HUES6 (cell line): ENCODE data around the gene RPTOR.

Experiments
- H3K27ac ChIP-seq: 2 replicates; pipeline ENCODE4 v1.7.0; 2013; ENCODE audit warnings: low read depth, mild to moderate bottlenecking, low read length, inconsistent platforms
- H3K27me3 ChIP-seq: 2 replicates; pipeline ENCODE4 v1.6.1; 2013; ENCODE audit warnings: low read length; ENCODE audit not compliant: control insufficient read depth, insufficient read depth
- H3K36me3 ChIP-seq: 2 replicates; pipeline ENCODE4 v1.6.1; 2013; ENCODE audit warnings: low read length; ENCODE audit not compliant: control insufficient read depth, insufficient read depth
- H3K4me1 ChIP-seq: 2 replicates; pipeline ENCODE4 v1.6.1; 2013; ENCODE audit warnings: low read length; ENCODE audit not compliant: control insufficient read depth, insufficient read depth
- H3K4me3 ChIP-seq: 2 replicates; pipeline ENCODE4 v1.5.1; 2013; ENCODE audit warnings: low read depth, low read length
- H3K9ac ChIP-seq: one replicate; pipeline ENCODE4 v1.6.1; 2013; ENCODE audit warnings: mild to moderate bottlenecking, low read length
- H3K9me3 ChIP-seq: 2 replicates; pipeline ENCODE4 v1.6.1; 2013; ENCODE audit warnings: low read depth, low read length; ENCODE audit not compliant: control insufficient read depth, insufficient read depth

Gene RPTOR

DNA sequence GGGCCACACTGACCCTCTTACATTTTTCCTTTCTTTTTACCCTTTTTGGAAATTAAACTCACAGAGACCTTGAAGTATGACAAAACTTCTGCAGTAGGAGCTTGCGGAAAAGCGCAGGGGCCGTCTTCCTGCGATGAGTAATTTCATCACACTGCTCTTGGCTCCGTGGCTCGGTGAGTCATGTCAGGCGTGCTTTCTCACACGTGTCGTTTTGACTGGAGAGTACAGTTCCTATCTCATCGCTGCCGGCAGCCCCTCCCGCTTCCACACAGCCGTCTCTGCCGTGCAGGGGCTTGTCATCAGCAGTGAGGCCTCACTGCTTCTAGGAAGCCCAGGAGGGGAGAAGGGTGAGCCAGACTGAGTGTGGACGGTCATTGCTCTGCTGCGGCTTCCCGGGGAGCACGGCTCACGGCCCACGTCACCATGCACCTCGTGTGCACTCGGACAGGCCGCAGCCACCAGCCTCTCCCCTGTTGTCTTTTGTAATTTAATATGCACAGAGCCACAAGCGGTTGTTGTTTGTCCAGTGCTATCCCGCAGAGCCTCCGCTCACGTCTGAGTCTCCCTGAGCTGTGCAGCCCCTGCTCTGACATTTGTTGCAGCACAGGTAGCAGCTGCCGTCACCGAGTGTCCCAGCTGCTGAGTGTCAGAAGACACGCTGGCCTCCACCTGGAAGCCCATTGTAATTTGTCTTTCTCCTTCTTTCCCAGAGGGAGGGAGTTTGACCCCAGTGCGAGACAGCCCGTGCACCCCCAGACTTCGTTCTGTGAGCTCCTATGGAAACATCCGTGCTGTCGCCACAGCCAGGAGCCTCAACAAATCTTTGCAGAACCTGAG lies 347.6 kb downstream of the RPTOR start:
- no peak overlapping the region for H3K4me3 ChIP-seq
- H3K27ac ChIP-seq, result no peak overlapping the region

DNA sequence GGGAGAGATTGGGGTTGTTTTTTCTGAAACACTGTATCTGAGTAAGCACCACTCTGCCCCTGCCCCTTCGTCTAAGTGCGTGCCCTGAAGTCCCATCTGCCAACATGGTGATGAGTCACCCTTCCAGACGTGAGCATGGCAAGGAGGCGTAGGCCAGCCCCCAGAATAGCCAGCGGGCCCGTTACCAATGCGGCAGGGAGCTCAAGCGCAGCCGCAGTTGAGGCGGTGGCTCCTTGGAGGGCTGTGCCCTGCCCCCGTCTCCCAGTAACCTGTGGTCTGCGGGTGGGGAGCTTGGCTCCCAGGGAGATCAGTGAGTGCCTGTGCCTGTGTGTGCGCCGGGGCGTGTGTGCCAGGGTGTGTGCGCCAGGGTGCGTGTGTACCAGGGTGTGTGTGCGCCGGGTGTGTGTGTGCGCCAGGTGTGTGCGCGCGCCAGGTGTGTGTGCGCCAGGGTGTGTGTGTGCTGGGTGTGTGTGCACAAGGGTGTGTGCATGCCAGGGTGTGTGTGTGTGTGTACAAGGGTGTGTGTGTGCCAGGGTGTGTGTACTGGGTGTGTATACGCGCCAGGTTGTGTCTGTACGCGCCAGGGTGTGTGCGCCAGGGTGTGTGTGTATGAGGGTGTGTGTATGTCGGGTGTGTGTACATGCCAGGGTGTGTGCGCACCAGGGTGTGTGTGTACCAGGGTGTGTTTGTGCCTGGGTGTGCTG lies 348.4 kb downstream of the RPTOR start:
- Histone ChIP-seq H3K4me3 (no peak overlapping the region), H3K9ac (no peak overlapping the region), H3K9me3 (no peaks in the 10 kb centered on the region), H3K27ac (no peak overlapping the region), H3K27me3 (no peaks in the 10 kb centered on the region), H3K36me3 (peaks cover 28% of the 10 kb centered on the region), H3K4me1 (no peaks in the 10 kb centered on the region; the same call in 1 of the 2 replicates)

More for the DNA sequence above, 347.6 kb downstream of the RPTOR start:
- Histone ChIP-seq H3K27me3 (no peaks in the 10 kb centered on the region), H3K9me3 (no peaks in the 10 kb centered on the region), H3K9ac (no peak overlapping the region), H3K4me1 (no peaks in the 10 kb centered on the region; the same call in 1 of the 2 replicates), H3K36me3 (peaks cover 28% of the 10 kb centered on the region)

DNA sequence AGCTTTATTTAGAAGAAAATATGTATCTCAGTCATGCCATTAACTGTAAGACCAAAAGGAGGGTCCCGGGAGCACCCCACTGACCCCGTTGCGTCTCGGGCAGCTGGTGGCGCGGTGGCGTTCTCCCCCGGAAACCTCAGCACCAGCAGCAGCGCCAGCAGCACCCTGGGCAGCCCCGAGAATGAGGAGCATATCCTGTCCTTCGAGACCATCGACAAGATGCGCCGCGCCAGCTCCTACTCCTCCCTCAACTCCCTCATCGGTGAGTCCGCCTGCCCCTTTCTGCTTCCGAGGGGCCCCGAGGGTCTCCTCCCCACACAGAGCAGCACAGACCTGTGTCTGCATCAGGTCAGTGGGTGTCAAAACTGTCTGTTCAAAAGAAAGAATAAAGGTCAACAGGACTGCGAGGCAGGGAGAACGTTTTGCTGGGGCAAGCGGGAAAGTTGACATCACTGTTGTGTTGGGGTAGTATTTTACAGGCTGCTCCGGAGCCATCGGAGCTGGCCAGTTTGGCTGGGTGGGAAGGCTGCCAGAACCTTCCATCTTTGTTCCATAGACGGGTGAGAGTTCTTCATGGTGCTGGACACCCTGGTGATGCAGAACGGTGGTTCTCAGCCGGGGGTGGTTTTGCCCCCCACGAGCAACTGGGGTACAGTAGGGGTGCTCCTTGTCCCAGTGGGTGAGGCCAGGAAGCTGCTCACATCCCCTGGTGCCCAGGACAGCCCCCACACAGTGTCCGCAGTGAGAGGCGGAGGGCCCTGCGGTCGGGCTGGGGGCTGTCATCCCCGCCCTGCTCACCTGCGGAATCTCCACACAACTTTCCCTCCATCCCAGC lies 349.2 kb downstream of the RPTOR start:
- Histone ChIP-seq H3K9me3 (no peaks in the 10 kb centered on the region), H3K27me3 (no peaks in the 10 kb centered on the region), H3K4me1 (no peaks in the 10 kb centered on the region; the same call in 1 of the 2 replicates), H3K9ac (no peak overlapping the region), H3K27ac (no peak overlapping the region), H3K36me3 (peaks cover 28% of the 10 kb centered on the region), H3K4me3 (no peak overlapping the region)

DNA sequence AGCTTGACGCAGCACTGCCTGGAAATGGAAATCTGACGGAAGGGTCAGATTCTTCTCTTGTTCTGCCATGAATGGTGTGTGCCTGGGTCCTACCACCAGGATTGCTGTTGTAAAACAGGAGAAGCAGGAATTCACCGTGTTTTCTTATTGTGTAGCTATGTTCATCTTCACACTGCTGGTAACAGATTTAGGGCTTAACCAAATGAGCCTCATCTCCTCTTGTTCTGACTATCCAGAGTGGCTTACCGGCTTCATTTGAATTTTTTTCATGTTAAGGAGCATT lies 349.7 kb downstream of the RPTOR start:
- H3K9ac ChIP-seq, result no peak overlapping the region
- H3K27ac ChIP-seq, result no peak overlapping the region

DNA sequence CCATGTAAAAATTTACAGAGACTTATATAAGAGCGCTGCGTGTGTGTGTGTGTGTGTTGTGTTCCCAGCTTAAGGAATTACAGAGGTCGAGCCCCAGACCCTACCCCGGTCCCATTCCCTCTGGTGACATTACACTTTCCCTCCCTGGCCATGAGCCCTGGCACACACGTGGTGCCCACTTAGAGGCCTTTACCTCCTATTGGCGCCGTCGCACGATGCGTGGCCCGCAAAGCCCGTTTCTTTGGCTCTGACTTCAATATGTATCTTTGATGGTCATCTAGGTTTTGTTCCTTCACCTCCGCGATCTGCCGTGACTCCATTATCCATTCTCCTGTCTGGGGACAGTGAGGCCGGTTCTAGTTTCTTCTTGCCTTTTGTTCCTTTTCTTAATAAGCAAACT lies 350.1 kb downstream of the RPTOR start:
- no peak overlapping the region for H3K27ac ChIP-seq
- H3K36me3 ChIP-seq, result peaks cover 24% of the 10 kb centered on the region
- no peaks in the 10 kb centered on the region; the same call in 1 of the 2 replicates for H3K4me1 ChIP-seq
- H3K9ac ChIP-seq, result no peak overlapping the region
- no peaks in the 10 kb centered on the region for H3K27me3 ChIP-seq
- H3K9me3 ChIP-seq, result no peaks in the 10 kb centered on the region
- no peak overlapping the region for H3K4me3 ChIP-seq

More for the DNA sequence above, 349.7 kb downstream of the RPTOR start:
- H3K27me3 ChIP-seq, result no peaks in the 10 kb centered on the region
- no peaks in the 10 kb centered on the region for H3K9me3 ChIP-seq
- peaks cover 24% of the 10 kb centered on the region for H3K36me3 ChIP-seq
- no peak overlapping the region for H3K4me3 ChIP-seq
- no peaks in the 10 kb centered on the region; the same call in 1 of the 2 replicates for H3K4me1 ChIP-seq

DNA sequence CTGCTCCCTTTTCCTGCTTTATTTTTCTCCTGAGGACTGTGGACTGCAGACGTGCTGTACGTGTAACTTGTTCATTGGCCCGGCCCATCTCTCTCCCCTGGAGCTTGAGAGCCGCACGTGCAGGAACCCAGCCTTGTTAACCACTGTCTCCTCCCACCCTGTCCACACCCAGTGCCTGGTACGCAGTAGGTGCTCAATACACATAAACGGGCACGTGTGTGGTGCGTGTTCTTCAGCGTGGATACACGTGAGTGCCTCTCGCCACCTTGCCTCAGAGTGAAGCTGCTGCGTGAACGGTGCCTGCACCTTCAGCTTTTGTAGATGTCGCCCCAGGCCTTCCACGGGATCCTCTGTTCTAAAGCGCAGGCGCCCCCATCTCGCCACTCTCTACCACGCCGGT lies 350.7 kb downstream of the RPTOR start:
- Histone ChIP-seq H3K9me3 (no peaks in the 10 kb centered on the region), H3K9ac (no peak overlapping the region), H3K36me3 (peaks cover 24% of the 10 kb centered on the region), H3K4me1 (no peaks in the 10 kb centered on the region; the same call in 1 of the 2 replicates), H3K27ac (no peak overlapping the region), H3K4me3 (no peak overlapping the region), H3K27me3 (no peaks in the 10 kb centered on the region)

DNA sequence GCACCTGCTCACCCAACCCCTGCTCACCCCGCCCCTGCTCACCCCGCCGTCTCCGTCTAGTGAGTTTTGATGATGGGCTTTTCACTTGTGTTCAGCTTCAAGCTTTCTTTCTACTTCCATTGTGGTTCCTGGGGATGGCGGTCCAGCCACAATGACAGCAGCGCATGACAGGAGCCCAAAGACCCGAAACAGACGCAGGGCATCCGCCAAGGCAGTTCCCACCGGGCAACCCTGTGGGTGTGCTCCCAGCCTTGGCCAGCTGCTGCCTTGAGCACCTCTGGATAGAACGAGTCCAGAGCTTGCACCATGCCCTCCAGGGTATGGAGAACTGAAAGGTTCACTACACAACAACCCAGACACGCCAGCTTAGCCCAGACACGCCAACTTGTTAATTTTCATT lies 354.1 kb downstream of the RPTOR start:
- Histone ChIP-seq H3K36me3 (peaks cover 12% of the 10 kb centered on the region; the same call in 1 of the 2 replicates), H3K4me1 (no peaks in the 10 kb centered on the region), H3K27ac (no peak overlapping the region), H3K9ac (no peak overlapping the region), H3K4me3 (no peak overlapping the region), H3K9me3 (no peaks in the 10 kb centered on the region), H3K27me3 (no peaks in the 10 kb centered on the region)

DNA sequence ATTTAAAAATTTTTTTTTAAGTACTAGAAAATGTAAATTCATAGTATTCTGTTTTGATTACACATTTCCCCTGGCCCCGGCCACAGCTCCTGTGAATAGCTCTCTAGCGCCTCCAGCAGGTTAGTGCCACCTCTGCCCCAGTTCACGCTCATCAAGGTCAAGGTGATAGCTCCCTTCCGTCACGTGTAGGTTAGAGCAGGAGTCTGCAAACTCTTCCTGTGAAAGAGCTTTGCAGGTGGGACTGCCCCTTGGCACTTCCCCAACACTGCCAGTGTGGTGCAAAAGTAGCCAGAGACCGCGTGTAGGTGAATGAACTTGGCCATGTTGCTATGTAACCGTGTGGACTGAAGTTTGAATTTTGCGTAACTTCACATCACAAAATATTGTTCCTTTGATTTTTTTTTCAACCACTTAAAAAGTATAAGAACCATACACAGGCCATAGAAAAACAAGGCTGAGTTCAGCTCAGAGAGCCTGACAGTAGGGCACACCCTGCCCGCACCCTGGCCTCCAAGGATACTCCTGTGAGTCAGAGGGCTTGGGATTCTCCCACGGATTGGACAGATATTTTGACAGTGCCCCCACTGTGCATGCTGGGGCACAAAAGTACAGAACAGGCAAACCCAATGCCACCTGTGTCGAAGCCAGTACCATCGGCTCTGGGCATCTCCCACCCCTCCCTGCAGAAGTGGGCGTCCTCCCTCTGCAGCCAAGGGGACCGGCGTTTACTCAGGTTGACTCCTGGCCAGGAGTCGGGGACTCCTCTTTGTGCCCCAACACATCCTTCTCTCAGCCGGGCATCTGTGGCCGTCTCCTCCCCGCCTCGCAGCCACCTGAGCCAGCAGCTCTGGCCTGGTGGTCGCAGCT lies 355.0 kb downstream of the RPTOR start:
- H3K36me3 ChIP-seq, result peaks cover 10% of the 10 kb centered on the region; the same call in 1 of the 2 replicates
- H3K27ac ChIP-seq, result no peak overlapping the region
- no peaks in the 10 kb centered on the region for H3K27me3 ChIP-seq
- H3K9me3 ChIP-seq, result no peaks in the 10 kb centered on the region
- no peak overlapping the region for H3K4me3 ChIP-seq
- H3K9ac ChIP-seq, result no peak overlapping the region
- no peaks in the 10 kb centered on the region for H3K4me1 ChIP-seq

DNA sequence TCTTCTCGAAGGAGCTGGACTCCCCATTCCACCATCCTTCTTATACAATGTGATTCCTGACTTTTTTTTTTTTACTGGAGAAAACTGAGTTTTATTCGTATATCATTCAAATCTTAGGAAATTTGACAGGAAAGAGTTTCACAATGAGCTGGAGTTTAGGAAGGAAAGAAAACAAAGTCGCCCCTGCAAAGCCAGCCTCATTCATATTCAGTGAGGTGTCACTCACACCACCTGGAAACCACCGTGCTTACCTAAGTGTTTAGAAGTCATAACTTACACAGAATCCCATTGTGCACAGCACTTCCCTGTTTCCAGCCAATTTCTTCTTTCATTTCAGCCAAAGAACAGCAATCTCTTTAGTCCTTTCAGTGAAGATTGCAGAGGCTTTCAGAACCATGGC lies 356.7 kb downstream of the RPTOR start:
- H3K9ac ChIP-seq, result no peak overlapping the region
- H3K9me3 ChIP-seq, result no peaks in the 10 kb centered on the region
- H3K27me3 ChIP-seq, result no peaks in the 10 kb centered on the region
- H3K4me3 ChIP-seq, result no peak overlapping the region
- peaks cover 4% of the 10 kb centered on the region; the same call in 1 of the 2 replicates for H3K36me3 ChIP-seq
- no peaks in the 10 kb centered on the region for H3K4me1 ChIP-seq
- no peak overlapping the region for H3K27ac ChIP-seq

DNA sequence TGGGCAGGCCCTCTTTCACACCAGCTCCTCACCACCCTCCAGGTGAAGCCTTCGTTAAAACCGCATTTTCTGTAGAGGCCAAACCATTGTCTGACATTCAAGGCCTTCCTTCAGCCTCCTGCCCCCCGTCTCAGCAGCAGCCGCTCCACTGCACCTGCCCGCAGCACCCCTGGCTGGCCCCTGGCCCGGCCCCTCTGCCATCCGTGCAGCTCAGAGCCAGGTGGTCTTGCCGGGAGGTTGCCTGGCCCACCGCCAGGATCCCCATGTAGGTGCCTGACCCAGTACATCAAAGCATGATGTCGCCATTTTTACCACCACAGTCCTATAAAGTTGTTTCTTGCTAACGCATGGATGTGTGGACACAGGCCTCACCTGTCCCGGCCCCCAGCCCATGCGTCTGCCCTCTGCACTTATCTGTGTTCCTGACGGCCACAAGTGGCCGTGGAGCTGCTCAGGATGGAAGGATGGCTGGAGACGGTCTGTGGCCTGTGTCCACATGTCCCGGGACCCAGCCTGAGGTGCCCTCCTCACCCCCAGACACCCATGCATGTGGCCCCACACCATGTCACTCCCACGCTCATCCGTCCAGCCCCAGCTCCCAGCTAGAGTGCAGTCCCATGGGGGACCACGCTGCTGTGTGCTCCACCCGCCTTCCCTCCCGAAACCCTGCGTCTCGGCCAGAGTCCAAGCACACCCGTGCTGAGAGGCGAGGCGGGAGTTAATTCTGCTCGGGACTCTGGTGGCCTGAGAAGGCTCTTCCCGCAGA lies 357.7 kb downstream of the RPTOR start:
- Histone ChIP-seq H3K27ac (no peak overlapping the region), H3K4me1 (no peaks in the 10 kb centered on the region), H3K36me3 (peaks cover 9% of the 10 kb centered on the region; the same call in 1 of the 2 replicates), H3K9me3 (no peaks in the 10 kb centered on the region), H3K4me3 (no peak overlapping the region), H3K9ac (no peak overlapping the region), H3K27me3 (no peaks in the 10 kb centered on the region)
